ENCODE results near the gene COPS6. TPM values are rescaled to one million over a fixed set of nuclear protein-coding genes. Genes with fewer than 3 reads are reported as not detected.

COPS6 gene
- polyA plus RNA-seq, 1 experiment: 234 TPM

GRCh38 chr7:100130608-100131453, 42.1 kb downstream of the COPS6 start:
- DNase-seq (ENCODE audit: low read depth): no peak
- ChIA-PET POLR2A (no interaction called here), CTCF (interaction anchor here (0.5 to 9.6 kb wide), 24 partner anchors 11 to 276 kb away, joined by 3 to 147 read pairs (median 4); partner anchors contain the start of genes AP4M1, AZGP1, GAL3ST4 and LAMTOR4)
- Histone ChIP-seq H3K4me3 (ENCODE audit: low read depth, low read length) (no peak overlapping the region), H3K36me3 (ENCODE audit: control insufficient read depth, insufficient read depth, low read length) (no peaks in the 10 kb centered on the region), H3K27me3 (ENCODE audit: control insufficient read depth, insufficient read depth, low read length) (no peaks in the 10 kb centered on the region)
- TF ChIP-seq CTCF (IDR thresholded peaks at IDR 0.05; ENCODE audit: insufficient read depth, low read depth, low read length): peak; percentile 86

GRCh38 chr7:100132126-100132525, 43.4 kb downstream of the COPS6 start:
- no peak for DNase-seq (ENCODE audit: low read depth)
- POLR2A ChIA-PET: no interaction called here
- no peak for TF ChIP-seq CTCF (IDR thresholded peaks at IDR 0.05; ENCODE audit: insufficient read depth, low read depth, low read length)
- Histone ChIP-seq H3K27me3 (ENCODE audit: control insufficient read depth, insufficient read depth, low read length) (no peaks in the 10 kb centered on the region), H3K36me3 (ENCODE audit: control insufficient read depth, insufficient read depth, low read length) (no peaks in the 10 kb centered on the region), H3K4me3 (ENCODE audit: low read depth, low read length) (no peak overlapping the region)
- CTCF ChIA-PET: interaction anchor here (0.6 to 9.6 kb wide), 30 partner anchors 9 to 275 kb away, joined by 3 to 147 read pairs (median 4); partner anchors contain the start of genes AP4M1, AZGP1, GAL3ST4 and LAMTOR4

GRCh38 chr7:100132697-100133151, 44.0 kb downstream of the COPS6 start:
- CTCF ChIA-PET: interaction anchor here (0.6 to 9.6 kb wide), 29 partner anchors 9 to 275 kb away, joined by 3 to 147 read pairs (median 4); partner anchors contain the start of genes AP4M1, GAL3ST4, GPC2 and LAMTOR4
- no peak for DNase-seq (ENCODE audit: low read depth)
- POLR2A ChIA-PET: no interaction called here
- Histone ChIP-seq H3K36me3 (ENCODE audit: control insufficient read depth, insufficient read depth, low read length) (no peaks in the 10 kb centered on the region), H3K4me3 (ENCODE audit: low read depth, low read length) (no peak overlapping the region), H3K27me3 (ENCODE audit: control insufficient read depth, insufficient read depth, low read length) (no peaks in the 10 kb centered on the region)
- TF ChIP-seq CTCF (IDR thresholded peaks at IDR 0.05; ENCODE audit: insufficient read depth, low read depth, low read length): peak; percentile 92

GRCh38 chr7:100137851-100138760, 49.3 kb downstream of the COPS6 start:
- POLR2A ChIA-PET: no interaction called here
- CTCF ChIA-PET: interaction anchor here (0.5 to 1.0 kb wide), 3 partner anchors 13 to 77 kb away, joined by 3 read pairs; no protein-coding TSS in a partner anchor
- no peak for DNase-seq (ENCODE audit: low read depth)
- Histone ChIP-seq H3K4me3 (ENCODE audit: low read depth, low read length) (no peak overlapping the region), H3K27me3 (ENCODE audit: control insufficient read depth, insufficient read depth, low read length) (no peaks in the 10 kb centered on the region), H3K36me3 (ENCODE audit: control insufficient read depth, insufficient read depth, low read length) (no peaks in the 10 kb centered on the region)
- TF ChIP-seq CTCF (IDR thresholded peaks at IDR 0.05; ENCODE audit: insufficient read depth, low read depth, low read length): no peak

Measured in BJ (cell line).